Measurements from ENCODE around the gene CALHM5. TPM values are rescaled to one million over a fixed set of nuclear protein-coding genes. Genes with fewer than 3 reads are reported as not detected.
A peak's percentile ranks its signal among the peaks of the same experiment; 100 is the strongest.

The CALHM5 gene
- total RNA-seq, 1 donor from 2014 or later: 1.8 TPM

GRCh38 chr6:116535109-116535508 lies 23.7 kb downstream of the CALHM5 start:
- Mint-ChIP-seq H3K27ac (ENCODE audit: unreplicated experiment) (no peak overlapping the region), H3K9me3 (ENCODE audit: unreplicated experiment) (no peaks in the 10 kb centered on the region), H3K4me3 (ENCODE audit: unreplicated experiment) (no peak overlapping the region), H3K36me3 (ENCODE audit: low read depth, unreplicated experiment) (no peaks in the 10 kb centered on the region), H3K27me3 (ENCODE audit: low read depth, unreplicated experiment) (no peaks in the 10 kb centered on the region), H3K4me1 (ENCODE audit: low read depth, unreplicated experiment) (peaks cover 7% of the 10 kb centered on the region)
- Histone ChIP-seq H3K27me3 (ENCODE audit: insufficient read depth, low read length) (no peaks in the 10 kb centered on the region), H3K4me2 (ENCODE audit: low read length) (no peak overlapping the region), H3K79me2 (ENCODE audit: insufficient read depth, low read length) (no peaks in the 10 kb centered on the region), H3K4me1 (ENCODE audit: insufficient read depth, low read length) (peaks cover under 1% of the 10 kb centered on the region), H3K9me3 (ENCODE audit: insufficient read depth, low read depth, low read length) (no peaks in the 10 kb centered on the region), H3K9ac (ENCODE audit: low read length) (no peak overlapping the region), H2AFZ (ENCODE audit: low read depth, low read length) (no peak overlapping the region), H3K4me3 (ENCODE audit: insufficient read depth, low read depth, low read length) (no peak overlapping the region), H3K36me3 (ENCODE audit: insufficient read depth, low read length) (no peaks in the 10 kb centered on the region), H3K27ac (ENCODE audit: low read depth, low read length) (no peak overlapping the region), H4K20me1 (ENCODE audit: insufficient read depth, low read length) (no peaks in the 10 kb centered on the region)
- DNase-seq (ENCODE audit: low read depth): no peak
- no peak for FAIRE-seq
- TF ChIP-seq EZH2 (IDR thresholded peaks at IDR 0.05; ENCODE audit: insufficient read depth, low read length) (no peak), CTCF (IDR thresholded peaks at IDR 0.05; ENCODE audit: insufficient read depth, low read depth, low read length) (no peak)

- no peak overlapping the region for H3K27ac Mint-ChIP-seq (ENCODE audit: unreplicated experiment)
Observed at GRCh38 chr6:116536216-116536621, 24.8 kb downstream of the CALHM5 start.

More at GRCh38 chr6:116536216-116536621, 24.8 kb downstream of the CALHM5 start:
- Histone ChIP-seq H4K20me1 (ENCODE audit: insufficient read depth, low read length) (no peaks in the 10 kb centered on the region), H3K4me2 (ENCODE audit: low read length) (no peak overlapping the region), H3K9ac (ENCODE audit: low read length) (no peak overlapping the region), H3K27me3 (ENCODE audit: insufficient read depth, low read length) (no peaks in the 10 kb centered on the region), H3K9me3 (ENCODE audit: insufficient read depth, low read depth, low read length) (no peaks in the 10 kb centered on the region), H2AFZ (ENCODE audit: low read depth, low read length) (peak overlapping the region; percentile 63), H3K4me1 (ENCODE audit: insufficient read depth, low read length) (no peaks in the 10 kb centered on the region), H3K79me2 (ENCODE audit: insufficient read depth, low read length) (no peaks in the 10 kb centered on the region), H3K27ac (ENCODE audit: low read depth, low read length) (no peak overlapping the region), H3K4me3 (ENCODE audit: insufficient read depth, low read depth, low read length) (no peak overlapping the region), H3K36me3 (ENCODE audit: insufficient read depth, low read length) (no peaks in the 10 kb centered on the region)
- FAIRE-seq: no peak
- DNase-seq (ENCODE audit: low read depth): peak; percentile 50
- Mint-ChIP-seq H3K36me3 (ENCODE audit: low read depth, unreplicated experiment) (no peaks in the 10 kb centered on the region), H3K4me1 (ENCODE audit: low read depth, unreplicated experiment) (no peaks in the 10 kb centered on the region), H3K9me3 (ENCODE audit: unreplicated experiment) (no peaks in the 10 kb centered on the region), H3K27me3 (ENCODE audit: low read depth, unreplicated experiment) (no peaks in the 10 kb centered on the region), H3K4me3 (ENCODE audit: unreplicated experiment) (no peak overlapping the region)
- TF ChIP-seq EZH2 (IDR thresholded peaks at IDR 0.05; ENCODE audit: insufficient read depth, low read length): no peak
- peak; percentile 74 for TF ChIP-seq CTCF (IDR thresholded peaks at IDR 0.05; ENCODE audit: insufficient read depth, low read depth, low read length)
